CD14-positive monocyte (primary cell): ENCODE results near the gene DOCK4. TPM values are rescaled to one million over a fixed set of nuclear protein-coding genes. Genes with fewer than 3 reads are reported as not detected.

Experiments
- DNase-seq, 3 donors: peaks; one replicate each; pipeline ENCODE4 v3.0.0-alpha.2; 2011 to 2022
- H2AFZ ChIP-seq: 2 replicates; pipeline ENCODE4 v1.6.0; 2012; ENCODE audit warnings: mild to moderate bottlenecking, low read depth, low read length, inconsistent platforms; ENCODE audit not compliant: insufficient read depth, poor library complexity, severe bottlenecking
- H3K27ac ChIP-seq, 2 donors: 1 replicate in 1 of 2; 2 replicates in 1 of 2; pipeline ENCODE4 v1.5.1; 2012 to 2013; ENCODE audit warnings: low read length in 2 of 2, control low read depth in 1 of 2, inconsistent platforms in 1 of 2, low read depth in 1 of 2, mild to moderate bottlenecking in 1 of 2
- H3K27me3 ChIP-seq, 2 donors: one replicate each; pipeline versions ENCODE4 v1.6.0 to v1.6.1; 2011 to 2013; ENCODE audit warnings: low read length in 2 of 2; ENCODE audit not compliant: control insufficient read depth in 2 of 2, insufficient read depth in 2 of 2
- H3K36me3 ChIP-seq, 2 donors: replicated peaks in 1 of 2; 1 replicate in 1 of 2; 2 replicates in 1 of 2; pipeline versions ENCODE4 v1.5.1 to v1.6.1; 2012 to 2013; ENCODE audit warnings: low read length in 2 of 2, control low read depth in 1 of 2, inconsistent platforms in 1 of 2, mild to moderate bottlenecking in 1 of 2; ENCODE audit not compliant: insufficient read depth in 2 of 2, control insufficient read depth in 1 of 2
- H3K4me1 ChIP-seq, 2 donors: 1 replicate in 1 of 2; 2 replicates in 1 of 2; pipeline versions ENCODE4 v1.5.1 to v1.6.1; 2012 to 2013; ENCODE audit warnings: low read length in 2 of 2, control low read depth in 1 of 2, inconsistent platforms in 1 of 2, mild to moderate bottlenecking in 1 of 2, moderate library complexity in 1 of 2; ENCODE audit not compliant: insufficient read depth in 2 of 2, control insufficient read depth in 1 of 2
- H3K4me2 ChIP-seq: replicated peaks from 2 replicates; pipeline ENCODE3; 2012; ENCODE audit warnings: low read length, moderate library complexity, mild to moderate bottlenecking; ENCODE audit not compliant: poor library complexity, severe bottlenecking; ENCODE audit errors: extremely low read depth
- H3K4me3 ChIP-seq, 3 experiments: fragments of 200-600 bp in 1 of 3; sonication (generic) in 1 of 3; replicated peaks in 1 of 3; 1 replicate in 2 of 3; 2 replicates in 1 of 3; pipeline ENCODE4 v1.5.1; 2011 to 2013; ENCODE audit warnings: low read length in 3 of 3, mild to moderate bottlenecking in 3 of 3, control low read depth in 2 of 3, low read depth in 2 of 3, inconsistent platforms in 1 of 3, moderate library complexity in 1 of 3
- H3K79me2 ChIP-seq: 2 replicates; pipeline ENCODE4 v1.6.0; 2012; ENCODE audit warnings: mild to moderate bottlenecking, control low read depth, inconsistent platforms, low read length, moderate library complexity; ENCODE audit not compliant: insufficient read depth
- H3K9ac ChIP-seq: 2 replicates; pipeline ENCODE4 v1.6.0; 2017; ENCODE audit warnings: low read length, mild to moderate bottlenecking; ENCODE audit not compliant: insufficient read depth, poor library complexity, severe bottlenecking
- H3K9me3 ChIP-seq, 2 donors: replicated peaks in 1 of 2; 1 replicate in 1 of 2; 2 replicates in 1 of 2; pipeline versions ENCODE4 v1.5.1 to v1.6.1; 2012 to 2013; ENCODE audit warnings: low read length in 2 of 2, control low read depth in 1 of 2; ENCODE audit not compliant: control insufficient read depth in 1 of 2, insufficient read depth in 1 of 2
- H4K20me1 ChIP-seq: 2 replicates; pipeline ENCODE4 v1.6.0; 2012; ENCODE audit warnings: mild to moderate bottlenecking, low read length, control low read depth, moderate library complexity; ENCODE audit not compliant: insufficient read depth
- H3K27ac Mint-ChIP-seq, 7 donors: one replicate each; pipeline ENCODE4 v1.8.0; 2020; ENCODE audit warnings: mild to moderate bottlenecking in 7 of 7, mixed read lengths in 7 of 7, moderate library complexity in 6 of 7, inconsistent platforms in 2 of 7
- H3K27me3 Mint-ChIP-seq, 3 donors: one replicate each; pipeline ENCODE4 v1.8.0; 2021 to 2022; ENCODE audit warnings: low read depth in 3 of 3, mild to moderate bottlenecking in 3 of 3, mixed read lengths in 3 of 3, moderate library complexity in 3 of 3, inconsistent platforms in 1 of 3
- H3K36me3 Mint-ChIP-seq, 2 donors: one replicate each; pipeline ENCODE4 v1.8.0; 2020; ENCODE audit warnings: mixed read lengths in 2 of 2, inconsistent platforms in 1 of 2, mild to moderate bottlenecking in 1 of 2
- H3K4me1 Mint-ChIP-seq: one replicate; pipeline ENCODE4 v1.8.0; 2020; ENCODE audit warnings: mild to moderate bottlenecking, mixed read lengths
- H3K4me3 Mint-ChIP-seq, 2 donors: one replicate each; pipeline ENCODE4 v1.8.0; 2020; ENCODE audit warnings: mild to moderate bottlenecking in 2 of 2, mixed read lengths in 2 of 2, moderate library complexity in 1 of 2
- H3K9me3 Mint-ChIP-seq, 7 donors: one replicate each; pipeline ENCODE4 v1.8.0; 2020 to 2022; ENCODE audit warnings: mixed read lengths in 7 of 7, mild to moderate bottlenecking in 6 of 7, moderate library complexity in 6 of 7, inconsistent platforms in 2 of 7
- CTCF ChIP-seq: fragments of 200-600 bp; IDR thresholded peaks from one replicate; pipeline ENCODE4 v1.8.0; 2022; ENCODE audit warnings: antibody characterized with exemption, mild to moderate bottlenecking
- WGBS: methylation state at CpG from one replicate; pipeline ENCODE4 v1.1.5; 2013; ENCODE audit warnings: missing lambda C conversion rate; ENCODE audit not compliant: insufficient coverage; 5-methylcytosine and 5-hydroxymethylcytosine counted together
- intact Hi-C, 2 donors: fragments of 100-400 bp; cut with micrococcal nuclease; formaldehyde crosslinking; loops; one replicate each; pipeline versions ENCODE4 v1.15.0 to v1.15.1; 2023
- polyA plus RNA-seq, 3 donors: library from polyadenylated mRNA; depleted of rRNA in 1 of 3; unstranded in 2 of 3; stranded (reverse) in 1 of 3; fragments of 300-500 nt in 2 of 3; fragments of >200 nt in 1 of 3; fragmentation: Illumina TruSeq in 2 of 3; gene quantifications; 1 replicate in 2 of 3; 2 replicates in 1 of 3; pipeline ENCODE4 v1.2.3, GENCODE V29; 2012 to 2021

DOCK4 gene
- polyA plus RNA-seq, 3 donors = 1.3 to 5.0 (median 2.7) TPM

- Histone ChIP-seq H3K79me2 (peaks cover 64% of the 10 kb centered on the region), H3K27ac (no peak overlapping the region), H3K4me3 (no peak overlapping the region), H3K4me1 (no peaks in the 10 kb centered on the region), H3K4me2 (no peak overlapping the region), H4K20me1 (peaks cover 75% of the 10 kb centered on the region), H3K36me3 (no peaks in the 10 kb centered on the region), H3K9me3 (no peaks in the 10 kb centered on the region), H3K9ac (no peak overlapping the region), H2AFZ (no peak overlapping the region), H3K27me3 (no peaks in the 10 kb centered on the region)
- DNase-seq = no peak
- no peak overlapping the region for H3K27ac Mint-ChIP-seq
- peaks cover 5 to 10% of the 10 kb centered on the region in 2 donors for H3K36me3 Mint-ChIP-seq
- WGBS = 100% methylated on average over 2 of the region's 2 CpGs
- TF ChIP-seq CTCF = no peak
- H3K9me3 Mint-ChIP-seq = peaks cover 0 to 7% (median 2%) of the 10 kb centered on the region in 7 donors
- H3K4me1 Mint-ChIP-seq = peaks cover 11% of the 10 kb centered on the region
- no peak overlapping the region for H3K4me3 Mint-ChIP-seq
- H3K27me3 Mint-ChIP-seq = no peaks in the 10 kb centered on the region
- intact Hi-C loops = no loop called here
Observed at GRCh38 chr7:112214883-112215282, 8.7 kb upstream of the DOCK4 start.

GRCh38 chr7:112214268-112214667 lies 8.1 kb upstream of the DOCK4 start:
- no peaks in the 10 kb centered on the region for H3K9me3 ChIP-seq
- intact Hi-C loops = no loop called here
- H3K36me3 ChIP-seq = no peaks in the 10 kb centered on the region
- Mint-ChIP-seq H3K27ac (no peak overlapping the region), H3K9me3 (peaks cover 0 to 5% (median 2%) of the 10 kb centered on the region in 7 donors), H3K36me3 (peaks cover 5 to 10% of the 10 kb centered on the region in 2 donors), H3K27me3 (no peaks in the 10 kb centered on the region), H3K4me3 (no peak overlapping the region), H3K4me1 (peaks cover 13% of the 10 kb centered on the region)
- DNase-seq = no peak
- H3K9ac ChIP-seq = no peak overlapping the region
- peaks cover 58% of the 10 kb centered on the region for H3K79me2 ChIP-seq
- peaks cover 69% of the 10 kb centered on the region for H4K20me1 ChIP-seq
- no peak overlapping the region for H3K4me2 ChIP-seq
- H3K4me3 ChIP-seq = no peak overlapping the region
- no peaks in the 10 kb centered on the region for H3K27me3 ChIP-seq
- no peaks in the 10 kb centered on the region for H3K4me1 ChIP-seq
- H3K27ac ChIP-seq = no peak overlapping the region
- TF ChIP-seq CTCF = no peak
- no peak overlapping the region for H2AFZ ChIP-seq
